Left colon (tissue), 2 donors: ENCODE results near the gene GATC. TPM values are rescaled to one million over a fixed set of nuclear protein-coding genes. Genes with fewer than 3 reads are reported as not detected.

Experiments used
- ATAC-seq: fragments of 200-7000 bp; cut with Tn5 transposase; one replicate; pipeline ENCODE4 v1.9.1; 2020; ENCODE audit warnings: mild to moderate bottlenecking, moderate library complexity
- DNase-seq, 2 donors: peaks; one replicate each; pipeline ENCODE4 v3.0.0-alpha.2; 2020
- intact Hi-C, 2 donors: fragments of 100-400 bp; cut with DNase I in 1 of 2; cut with micrococcal nuclease in 1 of 2; formaldehyde crosslinking; loops; one replicate each; pipeline versions ENCODE4 v1.11.2 to v1.14.0; 2022; cut with DNase I, micrococcal nuclease
- long read RNA-seq: library from polyadenylated mRNA; unstranded; transcript quantifications from one replicate; pipeline ENCODE4 v2.0.0, GENCODE V29; 2021
- total RNA-seq, 2 donors: library from RNA; stranded (reverse); fragmentation: NEBNext Ultra II Directional; extraction: Animal tissue kit (Norgen Biotek cat#: 25700); gene quantifications; one replicate each; pipeline ENCODE4 v1.2.1, GENCODE V29; 2021
- donor health status: DM: no; HTN: no; CAD: no.
- donor health status: DM: yes; HTN: yes; CAD: no.

The GATC gene, protein sequence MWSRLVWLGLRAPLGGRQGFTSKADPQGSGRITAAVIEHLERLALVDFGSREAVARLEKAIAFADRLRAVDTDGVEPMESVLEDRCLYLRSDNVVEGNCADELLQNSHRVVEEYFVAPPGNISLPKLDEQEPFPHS
- total RNA-seq, result 10 to 100 TPM; 18.9 to 32.7 TPM
- long read RNA-seq, full-length matches to known transcripts, result 7 of 14 reads
- long read RNA-seq, partial matches to known transcripts, result 0 of 14 reads
- long read RNA-seq, other reads (novel, unspliced or antisense), result 7 of 14 reads

GRCh38 chr12:120445911-120446843 is at the start of gene GATC, which contains the start of gene TRIAP1:
TSS of gene GATC (plus strand) at chr12:120446444. CDS start at chr12:120446481, 37 bp downstream.
TSS of gene TRIAP1 (minus strand) at chr12:120446384. CDS start at chr12:120446372, 12 bp downstream.
- peak; percentile 79 to 91 for DNase-seq
- intact Hi-C loops, result no loop called here
- peak; percentile 96 for ATAC-seq

- intact Hi-C loops, result no loop called here
- DNase-seq (no peak), ATAC-seq (no peak)
Observed at GRCh38 chr12:120397824-120398540, 48.3 kb upstream of the GATC start.

GRCh38 chr12:120399531-120399930 is 46.7 kb upstream of the GATC start:
- intact Hi-C loops, result no loop called here
- ATAC-seq (no peak), DNase-seq (no peak)

GRCh38 chr12:120402217-120402616 is 44.0 kb upstream of the GATC start:
- intact Hi-C loops, result no loop called here
- DNase-seq (no peak), ATAC-seq (no peak)

- DNase-seq, result no peak
- no peak for ATAC-seq
- intact Hi-C loops, result no loop called here
Observed at GRCh38 chr12:120403869-120404268, 42.4 kb upstream of the GATC start.

DNA sequence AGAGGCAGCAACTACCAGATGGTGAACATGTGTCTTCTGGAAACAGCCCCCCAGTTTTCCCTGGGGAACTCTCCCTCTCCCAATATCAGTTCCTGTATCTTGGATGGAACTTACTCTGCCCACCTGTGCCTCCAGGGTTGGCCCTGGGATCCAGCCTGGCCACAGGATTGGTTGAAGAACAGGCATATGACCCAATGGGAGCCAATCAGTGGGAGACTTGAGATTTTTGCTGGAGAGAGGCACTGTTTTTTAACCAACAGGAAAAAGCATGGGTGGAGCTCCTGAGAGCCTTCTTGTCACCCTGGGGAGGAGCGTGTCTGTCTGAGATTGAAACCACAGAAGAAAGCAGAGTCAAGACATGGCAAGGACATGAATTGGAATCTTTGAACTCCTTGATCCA is 42.0 kb upstream of the GATC start:
- intact Hi-C loops, result no loop called here
- DNase-seq, result no peak
- no peak for ATAC-seq

DNA sequence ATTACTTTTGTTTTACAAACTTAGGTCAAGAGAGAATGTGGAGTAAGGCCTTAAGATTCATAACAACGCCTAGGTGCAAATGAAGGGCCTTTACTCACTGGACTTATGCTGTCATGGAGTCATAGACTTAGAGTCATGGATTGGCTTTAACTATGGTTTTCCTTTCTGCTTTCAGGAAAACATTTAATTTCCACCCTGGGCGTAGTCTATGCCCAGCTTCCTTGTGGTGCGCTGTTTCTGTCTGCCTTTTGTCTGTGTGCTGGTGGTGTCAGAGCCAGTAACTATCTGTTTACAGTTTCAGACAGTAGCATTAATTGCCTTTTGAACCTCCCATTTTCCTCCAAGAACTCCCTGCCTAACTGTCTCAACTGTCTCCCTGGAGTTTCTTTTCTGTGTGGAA is 40.2 kb upstream of the GATC start:
- no peak for DNase-seq
- peak; percentile 95 for ATAC-seq
- intact Hi-C loops, result no loop called here

- ATAC-seq (peak; percentile 12), DNase-seq (no peak)
- intact Hi-C loops, result no loop called here
Observed at GRCh38 chr12:120406553-120406952, 39.7 kb upstream of the GATC start.

GRCh38 chr12:120408771-120409170 is 37.5 kb upstream of the GATC start:
- DNase-seq, result no peak
- no peak for ATAC-seq
- intact Hi-C loops, result no loop called here

DNA sequence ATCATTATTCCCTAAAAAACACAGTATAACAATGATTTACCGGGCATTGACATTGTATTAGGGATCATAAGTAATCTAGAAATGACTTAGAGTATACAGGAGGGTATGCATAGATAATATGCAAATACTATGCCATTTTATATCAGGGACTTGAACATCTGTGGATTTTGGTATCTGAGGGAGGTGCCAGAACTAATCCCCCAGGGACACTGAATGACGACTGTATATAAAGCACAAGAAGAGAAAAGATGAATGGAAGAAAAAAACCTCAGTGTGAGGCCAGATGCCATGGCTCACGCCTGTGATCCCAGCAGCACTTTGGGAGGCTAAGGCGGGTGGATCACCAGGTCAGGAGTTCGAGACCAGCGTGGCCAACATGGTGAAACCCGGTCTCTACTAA is 33.8 kb upstream of the GATC start:
- ATAC-seq (no peak), DNase-seq (no peak)
- intact Hi-C loops, result no loop called here

GRCh38 chr12:120413901-120414695 is 32.1 kb upstream of the GATC start:
- peak; percentile 32 to 48 for DNase-seq
- ATAC-seq, result peak; percentile 98
- intact Hi-C loops, result no loop called here

DNA sequence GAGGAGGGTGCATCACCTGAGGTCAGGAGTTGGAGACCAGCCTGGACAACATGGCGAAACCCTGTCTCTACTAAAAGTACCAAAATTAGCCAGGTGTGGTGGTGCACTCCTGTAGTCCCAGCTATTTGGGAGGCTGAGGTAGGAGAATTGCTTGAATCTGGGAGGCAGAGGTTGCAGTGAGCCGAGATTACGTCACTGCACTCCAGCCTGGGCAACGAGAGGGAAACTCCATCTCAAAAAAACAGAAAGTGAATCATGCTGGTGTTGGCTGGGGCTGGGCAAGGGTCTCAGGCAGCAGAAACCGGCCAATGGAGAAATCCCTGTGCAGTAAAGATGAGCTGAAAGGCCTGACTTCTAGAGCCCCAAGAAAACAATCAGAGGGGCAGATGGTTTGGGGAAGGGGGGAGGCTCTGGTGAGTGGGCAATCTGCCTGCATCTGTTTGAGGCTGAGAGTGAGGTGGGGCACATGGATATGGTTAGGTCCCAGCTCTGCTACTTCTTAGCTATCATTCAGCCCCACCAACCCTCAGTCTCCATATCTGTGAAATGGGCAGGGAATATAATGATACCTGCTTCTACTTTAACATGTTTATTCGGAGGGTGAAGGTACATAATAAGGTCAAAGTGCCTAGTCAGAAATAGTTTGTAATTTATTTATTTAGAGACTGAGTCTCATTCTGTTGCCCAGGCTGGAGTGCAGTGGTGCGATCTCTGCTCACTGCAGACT is 29.6 kb upstream of the GATC start:
- ATAC-seq, result no peak
- DNase-seq, result no peak
- intact Hi-C loops, result no loop called here

DNA sequence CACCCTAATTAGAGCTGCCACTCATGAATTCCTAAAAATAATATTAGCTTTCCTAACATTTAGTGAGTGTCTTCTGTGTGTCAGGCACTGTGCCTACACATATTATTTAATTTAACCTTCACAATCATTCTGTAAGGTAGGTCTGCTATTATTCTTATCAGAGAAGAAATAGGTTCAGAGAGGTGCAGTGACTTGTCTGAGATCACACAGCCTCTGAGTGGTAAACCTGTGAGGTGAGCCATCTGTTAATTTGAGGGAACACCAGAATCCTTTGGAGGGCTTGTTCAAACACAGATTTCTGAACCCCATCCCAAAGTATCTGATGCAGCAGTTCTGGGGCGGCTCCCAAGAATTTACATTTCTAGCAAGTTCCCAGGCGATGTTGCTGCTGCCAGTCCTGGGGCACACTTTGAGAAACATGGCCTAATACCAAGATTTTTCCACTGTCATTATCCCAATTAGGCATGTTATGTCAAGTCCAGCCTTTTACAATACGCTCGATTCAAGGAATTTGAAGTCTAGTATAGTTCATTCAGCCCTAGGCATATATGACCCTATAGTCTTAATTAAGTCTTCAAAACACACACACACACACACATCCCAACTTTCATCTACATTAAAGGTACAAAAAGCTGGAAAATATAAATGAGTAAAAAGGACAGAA is 28.2 kb upstream of the GATC start:
- DNase-seq, result no peak
- intact Hi-C loops, result no loop called here
- ATAC-seq, result no peak

DNA sequence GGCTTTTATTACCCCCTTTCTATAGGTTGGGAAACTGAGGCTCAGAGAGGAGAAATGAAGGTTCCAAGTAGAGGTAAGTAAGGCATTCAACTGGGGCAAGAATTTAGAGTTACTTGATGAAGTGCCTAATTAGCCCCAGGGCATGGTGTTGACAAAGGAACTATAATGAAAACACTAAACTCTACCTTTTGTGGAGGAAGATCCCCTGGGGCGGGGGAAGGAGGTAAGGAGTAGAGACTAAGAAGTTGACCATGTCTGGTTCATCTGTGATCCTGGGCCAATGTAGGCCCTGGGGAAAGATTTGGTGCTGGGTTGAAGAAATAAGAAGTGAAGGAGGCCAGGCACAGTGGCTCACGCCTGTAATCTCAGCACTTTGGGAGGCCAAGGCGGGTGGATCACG is 24.5 kb upstream of the GATC start:
- intact Hi-C loops, result loop anchor here (10.0 kb wide), 1 partner anchor 67 kb away; no protein-coding TSS in a partner anchor
- ATAC-seq, result no peak
- no peak for DNase-seq

- DNase-seq, result no peak
- intact Hi-C loops, result loop anchor here (10.0 kb wide), 1 partner anchor 68 kb away; no protein-coding TSS in a partner anchor
- no peak for ATAC-seq
Observed at GRCh38 chr12:120422892-120423456, 23.3 kb upstream of the GATC start.

DNA sequence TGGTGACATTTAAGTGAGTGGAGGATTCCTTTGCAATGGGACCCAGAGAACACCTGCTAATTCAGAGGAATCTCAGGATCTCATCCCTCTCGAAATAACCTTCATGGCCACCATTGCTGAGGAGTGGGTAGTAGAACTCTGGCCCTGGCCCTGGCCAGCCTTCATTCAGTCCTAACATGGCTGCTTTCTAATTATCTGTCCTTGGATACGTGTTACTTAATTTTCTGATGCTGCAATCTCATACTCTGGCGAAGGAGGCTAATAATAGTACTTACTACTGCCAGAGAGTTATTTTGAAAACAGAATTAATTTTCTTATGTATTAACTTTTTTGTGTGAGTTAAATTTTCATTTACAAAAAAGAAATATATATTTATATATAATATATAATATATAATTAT is 20.4 kb upstream of the GATC start:
- DNase-seq, result no peak
- intact Hi-C loops, result loop anchor here (10.0 kb wide), 1 partner anchor 71 kb away; no protein-coding TSS in a partner anchor
- no peak for ATAC-seq
